Stimulated activated CD8-positive, alpha-beta memory T cell treated with anti-CD3 and anti-CD28 coated beads, Interleukin-7, amount 100 ng/mL, for 48 hours (primary cell): ENCODE results near the gene ABCA13.

Source experiments
- DNase-seq, 2 donors: peaks; one replicate each; pipeline ENCODE4 v3.0.0-alpha.2; 2020; ENCODE audit warnings: low read depth in 1 of 2; ENCODE audit errors: extremely low read depth in 1 of 2

ABCA13 gene

GRCh38 chr7:48224042-48224441, 52.8 kb downstream of the ABCA13 start:
- no peak for DNase-seq

- no peak for DNase-seq
Observed at GRCh38 chr7:48225101-48225500, 53.8 kb downstream of the ABCA13 start.

- DNase-seq = no peak
Observed at GRCh38 chr7:48237354-48237753, 66.1 kb downstream of the ABCA13 start.

- no peak for DNase-seq
Observed at GRCh38 chr7:48242846-48243245, 71.6 kb downstream of the ABCA13 start.

- DNase-seq = no peak
Observed at GRCh38 chr7:48244864-48245271, 73.6 kb downstream of the ABCA13 start.

- DNase-seq = no peak
Observed at GRCh38 chr7:48245751-48246472, 74.7 kb downstream of the ABCA13 start.

- no peak for DNase-seq
Observed at GRCh38 chr7:48249166-48249565, 77.9 kb downstream of the ABCA13 start.

- DNase-seq = no peak
Observed at GRCh38 chr7:48250441-48250951, 79.2 kb downstream of the ABCA13 start.

- DNase-seq = no peak
Observed at GRCh38 chr7:48251766-48252165, 80.5 kb downstream of the ABCA13 start.

GRCh38 chr7:48252995-48253394, 81.7 kb downstream of the ABCA13 start:
- DNase-seq = no peak

- DNase-seq = no peak
Observed at GRCh38 chr7:48255046-48255445, 83.8 kb downstream of the ABCA13 start.

- no peak for DNase-seq
Observed at GRCh38 chr7:48259463-48260280, 88.4 kb downstream of the ABCA13 start.

- DNase-seq = no peak
Observed at GRCh38 chr7:48261696-48262095, 90.4 kb downstream of the ABCA13 start.

GRCh38 chr7:48262606-48263310, 91.5 kb downstream of the ABCA13 start:
- no peak for DNase-seq

- no peak for DNase-seq
Observed at GRCh38 chr7:48263311-48263650, 92.0 kb downstream of the ABCA13 start.

GRCh38 chr7:48269066-48269465, 97.8 kb downstream of the ABCA13 start:
- DNase-seq = no peak

GRCh38 chr7:48274662-48275061, 103.4 kb downstream of the ABCA13 start:
- no peak for DNase-seq

- DNase-seq = no peak
Observed at GRCh38 chr7:48279420-48279819, 108.2 kb downstream of the ABCA13 start.

GRCh38 chr7:48280100-48280499, 108.8 kb downstream of the ABCA13 start:
- DNase-seq = no peak

- no peak for DNase-seq
Observed at GRCh38 chr7:48285373-48285772, 114.1 kb downstream of the ABCA13 start.

GRCh38 chr7:48286836-48287235, 115.6 kb downstream of the ABCA13 start:
- no peak for DNase-seq

- no peak for DNase-seq
Observed at GRCh38 chr7:48289656-48290055, 118.4 kb downstream of the ABCA13 start.
